Activated CD4-positive, CD25-positive, alpha-beta regulatory T cell (primary cell): ENCODE measurements around the gene M1AP.
A peak's percentile ranks its signal among the peaks of the same experiment; 100 is the strongest.

Source experiments
- DNase-seq, 4 experiments: peaks; one replicate each; lab custom pipeline; 2025; lab: John Stamatoyannopoulos, UW

The M1AP gene

DNA sequence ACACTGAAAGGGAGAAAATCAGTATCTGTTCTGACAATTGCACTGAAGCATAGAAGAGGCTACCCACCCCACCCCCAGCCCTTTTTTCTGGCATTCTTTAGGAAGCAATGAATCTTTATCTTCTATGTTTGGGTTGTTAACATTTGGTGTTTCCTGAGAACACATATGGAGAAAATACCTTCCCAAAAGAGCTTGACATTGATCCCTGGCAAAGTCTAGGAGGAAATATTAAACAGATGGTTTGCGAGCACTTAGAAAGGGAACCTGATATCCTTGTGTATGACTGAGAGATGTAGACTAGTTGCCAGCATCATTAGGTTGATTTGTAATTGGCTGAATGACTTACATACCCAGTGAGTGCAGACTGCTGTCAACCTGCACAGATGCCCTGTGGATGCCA is 50.7 kb downstream of the M1AP start:
- DNase-seq = no peak

- no peak for DNase-seq
These were observed 51.5 kb downstream of the M1AP start for GRCh38 chr2:74596584-74596983.

GRCh38 chr2:74593826-74594772 is 54.0 kb downstream of the M1AP start:
- no peak for DNase-seq

DNA sequence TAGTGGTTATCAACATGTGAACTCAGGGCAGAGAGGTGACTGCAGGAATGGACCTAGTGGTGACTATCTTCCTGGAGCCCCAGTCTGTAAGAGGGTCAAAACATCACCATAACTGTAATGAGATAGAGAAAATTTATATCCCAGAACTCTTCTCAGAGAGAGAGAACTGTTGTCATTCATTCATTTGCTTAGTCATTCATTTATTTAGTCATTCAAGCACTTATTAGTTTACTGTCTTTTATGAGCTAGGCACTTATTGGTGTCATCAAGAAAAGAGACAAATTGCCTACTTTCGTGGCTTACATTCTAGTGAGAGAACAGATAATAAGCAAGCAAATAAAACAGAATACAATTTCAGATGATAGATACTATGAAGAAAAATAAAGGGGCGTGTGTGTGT is 59.5 kb downstream of the M1AP start:
- no peak for DNase-seq

GRCh38 chr2:74587664-74588277 is 60.4 kb downstream of the M1AP start:
- DNase-seq = peak in 3 of 4 experiments; percentile 5 to 11 (median 8)

DNA sequence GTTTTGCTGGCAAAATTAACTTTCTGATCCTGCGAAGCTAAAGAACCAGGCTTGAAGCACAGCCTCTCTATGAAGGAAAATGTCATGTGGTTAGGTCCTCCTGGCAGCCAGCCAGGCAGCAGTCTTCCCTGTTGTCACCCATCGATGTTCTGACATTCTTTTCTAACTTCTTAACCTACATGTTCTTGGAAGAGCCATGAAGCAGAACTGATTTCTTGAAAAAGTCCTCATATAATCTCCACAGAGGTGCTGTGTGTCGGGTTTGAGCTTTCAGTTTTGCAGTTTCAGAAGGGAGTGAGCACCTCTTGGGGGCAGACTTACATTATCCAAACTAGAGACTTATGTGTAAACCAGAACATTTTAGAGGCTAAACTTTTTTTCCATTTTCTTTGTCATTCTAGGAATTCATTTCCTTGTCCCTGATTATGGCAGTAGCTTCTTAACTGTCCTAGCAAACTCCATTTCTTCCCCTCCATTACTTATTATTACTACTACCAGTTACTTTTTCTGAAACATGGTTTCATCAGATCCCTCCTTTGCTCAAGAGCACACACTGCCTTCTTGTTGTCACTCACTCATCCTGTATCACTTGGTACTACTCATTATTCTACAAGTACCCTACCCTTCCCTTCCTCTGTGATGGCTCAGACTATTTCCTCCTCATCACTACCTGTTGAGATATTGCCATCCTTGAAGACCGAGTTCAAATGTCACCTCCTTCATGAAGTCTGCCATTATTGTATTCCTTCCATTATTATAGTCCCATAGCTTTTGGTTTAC is 62.5 kb downstream of the M1AP start:
- DNase-seq = no peak

GRCh38 chr2:74584088-74584645 is 64.0 kb downstream of the M1AP start:
- DNase-seq = no peak

- DNase-seq = no peak
These were observed 64.6 kb downstream of the M1AP start for GRCh38 chr2:74583504-74583903.

DNA sequence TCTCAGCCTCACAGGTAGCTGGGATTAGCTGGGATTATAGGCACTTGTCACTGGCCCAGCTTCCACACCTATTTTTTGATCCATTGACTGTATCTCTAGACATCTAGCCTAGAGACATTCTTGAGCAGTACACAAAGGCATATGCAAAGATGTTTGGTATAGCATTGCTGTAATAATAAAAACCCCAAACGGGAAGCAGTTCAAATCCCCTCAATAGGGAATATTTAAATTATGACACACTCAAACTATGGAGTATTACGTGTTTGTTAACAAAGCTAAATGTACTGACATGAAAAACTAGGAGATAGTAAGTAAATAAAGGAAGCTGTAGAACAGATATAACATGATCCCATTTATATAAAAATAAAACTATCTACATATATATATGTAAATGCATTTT is 65.9 kb downstream of the M1AP start:
- no peak for DNase-seq

DNA sequence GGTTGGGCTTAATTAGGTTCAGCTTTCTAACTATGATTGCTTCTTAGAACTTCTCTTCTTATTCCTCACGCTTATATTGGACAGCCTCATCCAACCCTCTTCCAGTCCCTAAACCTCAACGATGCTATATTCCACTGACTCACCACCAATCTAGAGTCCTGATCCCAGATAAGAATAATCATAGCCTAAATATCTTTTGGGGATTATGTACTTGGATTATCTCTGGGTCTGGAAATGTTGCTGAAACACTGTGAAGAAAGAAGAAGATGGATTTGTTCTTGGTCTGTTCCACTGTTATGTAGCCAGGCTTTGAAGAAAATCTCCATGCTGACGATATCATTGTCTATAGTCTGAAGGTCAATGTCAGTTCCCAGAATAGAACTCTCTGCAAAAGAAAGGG is 66.7 kb downstream of the M1AP start:
- no peak for DNase-seq

DNA sequence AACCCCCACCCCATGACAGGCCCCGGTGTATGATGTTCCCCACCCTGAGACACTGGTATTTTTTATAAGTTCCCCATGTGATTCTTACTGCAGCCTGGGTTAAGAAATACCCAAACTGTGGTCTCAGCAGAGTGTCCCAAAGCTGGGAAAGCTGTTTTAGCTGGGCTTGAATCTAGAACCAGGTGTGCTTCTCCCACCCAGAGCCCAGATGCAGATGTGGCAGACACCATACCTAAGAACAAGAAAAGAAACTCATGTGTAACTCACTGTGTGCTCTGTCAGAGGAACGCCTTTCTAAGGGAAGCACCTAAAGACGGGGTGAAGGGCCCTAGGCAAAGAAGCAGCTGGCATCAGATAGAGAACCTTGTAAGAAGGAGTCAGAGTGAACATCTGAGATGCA is 69.7 kb downstream of the M1AP start:
- DNase-seq = no peak

GRCh38 chr2:74577448-74577847 is 70.7 kb downstream of the M1AP start:
- DNase-seq = no peak

DNA sequence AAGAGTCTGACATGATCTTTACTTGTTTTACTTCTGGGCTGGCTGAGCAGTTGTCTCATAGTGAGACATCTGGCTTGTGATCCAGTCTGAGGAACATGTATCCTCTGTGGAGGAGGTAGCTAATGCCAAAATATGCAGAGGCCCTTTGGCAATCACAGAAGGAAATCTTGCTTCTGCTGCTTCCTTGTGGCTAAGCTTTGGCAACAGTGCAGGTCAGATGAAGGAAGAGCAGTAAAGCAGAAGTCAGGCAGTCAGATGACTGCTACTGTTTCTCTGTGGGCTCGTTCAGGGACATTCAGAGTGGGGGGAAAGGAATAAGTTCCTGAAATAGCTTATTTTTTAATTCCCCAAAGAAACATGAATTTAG is 71.3 kb downstream of the M1AP start:
- DNase-seq = no peak

GRCh38 chr2:74576211-74576862 is 71.8 kb downstream of the M1AP start:
- no peak for DNase-seq

DNA sequence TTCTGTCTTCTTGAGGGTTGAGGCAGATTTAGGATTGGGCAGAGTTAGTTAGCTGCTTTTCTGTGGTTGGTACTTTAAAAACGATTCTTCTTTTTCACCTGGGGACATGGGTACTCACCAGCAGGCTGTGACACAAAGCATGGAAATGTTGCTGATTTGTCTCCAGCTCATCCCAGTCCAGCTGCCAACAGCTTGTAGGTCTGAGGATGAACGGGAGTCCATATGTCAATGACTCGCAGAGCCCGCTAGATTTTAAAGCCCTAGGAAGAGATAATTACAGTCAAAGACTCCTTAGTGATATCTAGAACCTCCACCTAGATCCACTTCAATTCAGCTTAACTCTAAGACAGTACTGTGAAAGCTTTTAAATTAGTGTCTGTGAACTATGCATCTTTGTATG is 72.8 kb downstream of the M1AP start:
- DNase-seq = no peak

GRCh38 chr2:74573747-74574562 is 74.2 kb downstream of the M1AP start:
- no peak for DNase-seq

GRCh38 chr2:74572178-74572925 is 75.8 kb downstream of the M1AP start:
- DNase-seq = no peak

GRCh38 chr2:74571058-74571457 is 77.1 kb downstream of the M1AP start:
- no peak for DNase-seq

DNA sequence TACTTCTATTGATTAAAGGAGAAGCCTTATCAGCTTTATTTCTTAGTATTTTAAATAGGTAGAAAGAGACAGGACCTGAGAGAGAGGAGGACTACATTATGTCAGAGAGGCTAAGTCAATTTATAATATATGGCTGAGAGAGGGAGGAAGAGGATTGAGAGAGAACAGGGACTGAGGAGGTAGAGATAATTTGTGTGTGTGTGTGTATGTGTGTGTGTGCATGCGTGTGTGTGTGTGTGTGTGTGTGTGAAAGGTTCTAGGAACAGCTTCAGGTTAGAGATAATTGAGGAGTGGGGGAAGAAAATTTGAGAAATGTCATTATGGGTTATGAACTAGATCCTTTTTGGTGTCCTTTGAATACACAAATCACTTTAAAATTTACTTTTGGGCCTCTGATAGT is 78.4 kb downstream of the M1AP start:
- no peak for DNase-seq

GRCh38 chr2:74567881-74568280 is 80.2 kb downstream of the M1AP start:
- DNase-seq = no peak
